ENCODE results near the gene NRP1. TPM values are rescaled to one million over a fixed set of nuclear protein-coding genes. Genes with fewer than 3 reads are reported as not detected.

The NRP1 gene
- total and polyA plus RNA-seq, 2 of the 8 experiments (the other 6 are each of a cell fraction or from before 2014, with no cell fraction given), result 1.2 to 2.1 TPM

DNA sequence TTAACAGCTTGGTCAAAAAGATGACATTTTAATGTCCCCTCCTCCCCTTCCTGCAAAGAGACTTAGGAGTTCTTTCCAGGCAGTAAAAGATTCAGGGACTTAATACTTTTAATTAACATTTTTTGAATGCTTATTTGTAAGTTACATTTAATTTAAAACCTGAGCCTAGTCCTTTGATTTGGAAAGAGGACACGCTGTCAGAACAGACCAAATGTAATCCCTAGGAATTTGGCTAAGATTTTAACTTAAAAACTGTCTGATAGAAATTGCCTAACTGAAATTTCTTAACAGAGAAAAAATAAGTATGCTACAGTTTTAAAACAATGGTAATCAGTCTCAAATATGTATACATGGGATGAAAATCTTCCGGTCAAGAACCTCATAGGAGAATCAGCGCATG, 98.5 kb downstream of the NRP1 start (continued):
- TF ChIP-seq CBX8 (IDR thresholded peaks at IDR 0.05; ENCODE audit: borderline replicate concordance, low read depth, low read length), result no peak
- TF ChIP-seq TEAD4 (IDR thresholded peaks at IDR 0.05; ENCODE audit: low read depth, low read length), result no peak
